Natural killer cell treated with Interleukin-12 subunit alpha and Interleukin-12 subunit beta and Interleukin-15 and Interleukin-18, amount 100 ng/mL, for 72 hours (primary cell): Measurements from ENCODE around the gene AP5Z1. TPM values are rescaled to one million over a fixed set of nuclear protein-coding genes. Genes with fewer than 3 reads are reported as not detected.
A peak's percentile ranks its signal among the peaks of the same experiment; 100 is the strongest.

Experiments
- ATAC-seq, 2 donors: fragments of 150-1000 bp; cut with Tn5 transposase in 1 of 2; sonication (Bioruptor Pico), chemical (Tn5 transposase) in 1 of 2; 2 replicates each; pipeline ENCODE4 v1.10.0; 2021
- DNase-seq: peaks from one replicate; pipeline ENCODE4 v3.0.0; 2022; ENCODE audit warnings: low spot score
- H3K27ac Mint-ChIP-seq, 2 donors: 1 replicate in 1 of 2; 2 replicates in 1 of 2; pipeline ENCODE4 v1.8.0; 2022; ENCODE audit warnings: mixed read lengths in 2 of 2, mild to moderate bottlenecking in 1 of 2, moderate library complexity in 1 of 2
- H3K27me3 Mint-ChIP-seq, 2 donors: 1 replicate in 1 of 2; 2 replicates in 1 of 2; pipeline ENCODE4 v1.8.0; 2022; ENCODE audit warnings: mixed read lengths in 2 of 2
- H3K36me3 Mint-ChIP-seq: one replicate; pipeline ENCODE4 v1.8.0; 2022; ENCODE audit warnings: mixed read lengths
- H3K4me1 Mint-ChIP-seq, 2 donors: 1 replicate in 1 of 2; 2 replicates in 1 of 2; pipeline ENCODE4 v1.8.0; 2022; ENCODE audit warnings: low read depth in 2 of 2, mixed read lengths in 2 of 2, mild to moderate bottlenecking in 1 of 2
- H3K4me3 Mint-ChIP-seq: one replicate; pipeline ENCODE4 v1.8.0; 2022; ENCODE audit warnings: mixed read lengths
- H3K9me3 Mint-ChIP-seq: 2 replicates; pipeline ENCODE4 v1.8.0; 2022; ENCODE audit warnings: mixed read lengths
- total RNA-seq, 2 donors: library from RNA; stranded (reverse); gene quantifications; one replicate each; pipeline ENCODE4 v1.2.3, GENCODE V29; 2022

AP5Z1 gene
- total RNA-seq, 2 donors from 2014 or later, result 87.3 to 99.4 TPM

DNA sequence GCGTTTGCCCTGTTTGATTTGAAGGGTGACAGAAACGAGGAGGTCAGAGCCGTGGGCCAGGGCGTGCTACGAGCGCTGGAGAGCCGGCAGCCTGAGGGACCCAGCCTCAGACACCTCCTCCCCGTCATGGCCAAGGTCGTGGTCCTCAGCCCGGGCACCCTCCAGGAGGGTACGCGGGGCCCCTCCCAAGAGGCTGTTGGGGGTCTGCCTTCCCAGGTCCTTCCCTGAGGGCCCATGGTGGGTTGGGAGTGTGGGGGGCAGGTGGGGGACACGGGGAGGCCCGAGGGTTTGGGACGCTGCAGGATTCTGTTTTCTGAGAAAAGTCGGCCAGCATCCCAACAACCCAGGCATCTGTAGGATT is 7.8 kb downstream of the AP5Z1 start:
- no peaks in the 10 kb centered on the region for H3K9me3 Mint-ChIP-seq
- H3K36me3 Mint-ChIP-seq, result peaks cover under 1% of the 10 kb centered on the region
- DNase-seq (no peak), ATAC-seq (no peak)
- no peak overlapping the region for H3K27ac Mint-ChIP-seq
- peaks cover 3 to 9% of the 10 kb centered on the region in 2 donors for H3K4me1 Mint-ChIP-seq
- no peaks in the 10 kb centered on the region for H3K27me3 Mint-ChIP-seq
- no peak overlapping the region for H3K4me3 Mint-ChIP-seq

- Mint-ChIP-seq H3K4me3 (no peak overlapping the region), H3K27me3 (no peaks in the 10 kb centered on the region), H3K36me3 (no peaks in the 10 kb centered on the region), H3K27ac (no peak overlapping the region), H3K9me3 (no peaks in the 10 kb centered on the region), H3K4me1 (peaks cover 0 to 6% of the 10 kb centered on the region in 2 donors)
- DNase-seq, result no peak
- ATAC-seq, result no peak
Observed at GRCh38 chr7:4783762-4784351, 8.4 kb downstream of the AP5Z1 start.

DNA sequence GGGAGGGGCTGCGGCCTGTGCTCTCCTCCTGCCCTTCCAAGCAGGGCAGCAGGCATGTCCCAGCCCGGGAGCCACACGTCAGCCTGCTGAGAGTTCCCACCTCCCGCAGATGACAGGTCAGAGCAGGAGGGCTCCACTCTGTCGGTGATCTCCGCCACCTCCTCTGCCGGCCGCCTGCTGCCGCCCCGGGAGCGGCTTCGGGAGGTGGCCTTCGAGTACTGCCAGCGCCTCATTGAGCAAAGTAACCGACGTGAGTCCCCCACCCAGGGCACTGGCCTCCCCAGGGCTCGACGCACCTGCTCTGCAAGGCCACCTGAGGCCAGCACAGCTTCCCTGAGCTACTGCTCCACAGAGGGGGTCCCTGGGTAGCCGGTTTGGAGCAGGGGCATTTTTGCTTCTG is 9.4 kb downstream of the AP5Z1 start:
- no peak overlapping the region for H3K4me3 Mint-ChIP-seq
- H3K9me3 Mint-ChIP-seq, result no peaks in the 10 kb centered on the region
- no peaks in the 10 kb centered on the region for H3K36me3 Mint-ChIP-seq
- ATAC-seq (no peak), DNase-seq (no peak)
- H3K4me1 Mint-ChIP-seq, result peaks cover 0 to 6% of the 10 kb centered on the region in 2 donors
- no peak overlapping the region for H3K27ac Mint-ChIP-seq
- H3K27me3 Mint-ChIP-seq, result no peaks in the 10 kb centered on the region

GRCh38 chr7:4785371-4785770 is 9.9 kb downstream of the AP5Z1 start:
- no peaks in the 10 kb centered on the region for H3K9me3 Mint-ChIP-seq
- H3K27ac Mint-ChIP-seq, result no peak overlapping the region
- no peaks in the 10 kb centered on the region for H3K36me3 Mint-ChIP-seq
- no peak overlapping the region for H3K4me3 Mint-ChIP-seq
- H3K27me3 Mint-ChIP-seq, result no peaks in the 10 kb centered on the region
- peaks cover 0 to 9% of the 10 kb centered on the region in 2 donors for H3K4me1 Mint-ChIP-seq
- ATAC-seq, result no peak
- no peak for DNase-seq

GRCh38 chr7:4786015-4786414 is 10.6 kb downstream of the AP5Z1 start:
- no peak overlapping the region for H3K4me3 Mint-ChIP-seq
- DNase-seq (no peak), ATAC-seq (no peak)
- H3K27ac Mint-ChIP-seq, result no peak overlapping the region
- no peaks in the 10 kb centered on the region for H3K27me3 Mint-ChIP-seq
- H3K36me3 Mint-ChIP-seq, result no peaks in the 10 kb centered on the region
- no peaks in the 10 kb centered on the region for H3K9me3 Mint-ChIP-seq
- peaks cover 0 to 9% of the 10 kb centered on the region in 2 donors for H3K4me1 Mint-ChIP-seq

DNA sequence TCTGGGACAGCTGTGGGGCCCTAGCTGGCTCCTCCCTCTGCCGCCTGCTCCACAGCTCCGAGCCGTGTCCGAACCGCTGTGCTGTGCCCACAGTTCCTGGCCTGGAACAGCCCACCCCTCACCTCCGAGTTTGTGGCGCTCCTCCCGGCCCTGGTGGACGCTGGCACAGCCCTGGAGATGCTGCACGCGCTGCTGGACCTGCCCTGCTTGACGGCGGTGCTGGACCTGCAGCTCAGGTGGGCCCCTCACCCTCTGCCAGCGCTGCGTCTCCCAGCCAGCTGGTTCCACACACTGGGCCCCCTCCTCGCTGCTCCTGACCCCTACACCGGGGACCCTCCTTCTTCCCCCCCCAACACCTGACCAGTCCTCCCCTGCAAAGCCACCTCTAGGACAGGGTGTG is 12.1 kb downstream of the AP5Z1 start:
- ATAC-seq (no peak), DNase-seq (no peak)
- Mint-ChIP-seq H3K9me3 (no peaks in the 10 kb centered on the region), H3K27ac (no peak overlapping the region), H3K27me3 (no peaks in the 10 kb centered on the region), H3K4me3 (no peak overlapping the region), H3K4me1 (peaks cover 0 to 6% of the 10 kb centered on the region in 2 donors), H3K36me3 (no peaks in the 10 kb centered on the region)

DNA sequence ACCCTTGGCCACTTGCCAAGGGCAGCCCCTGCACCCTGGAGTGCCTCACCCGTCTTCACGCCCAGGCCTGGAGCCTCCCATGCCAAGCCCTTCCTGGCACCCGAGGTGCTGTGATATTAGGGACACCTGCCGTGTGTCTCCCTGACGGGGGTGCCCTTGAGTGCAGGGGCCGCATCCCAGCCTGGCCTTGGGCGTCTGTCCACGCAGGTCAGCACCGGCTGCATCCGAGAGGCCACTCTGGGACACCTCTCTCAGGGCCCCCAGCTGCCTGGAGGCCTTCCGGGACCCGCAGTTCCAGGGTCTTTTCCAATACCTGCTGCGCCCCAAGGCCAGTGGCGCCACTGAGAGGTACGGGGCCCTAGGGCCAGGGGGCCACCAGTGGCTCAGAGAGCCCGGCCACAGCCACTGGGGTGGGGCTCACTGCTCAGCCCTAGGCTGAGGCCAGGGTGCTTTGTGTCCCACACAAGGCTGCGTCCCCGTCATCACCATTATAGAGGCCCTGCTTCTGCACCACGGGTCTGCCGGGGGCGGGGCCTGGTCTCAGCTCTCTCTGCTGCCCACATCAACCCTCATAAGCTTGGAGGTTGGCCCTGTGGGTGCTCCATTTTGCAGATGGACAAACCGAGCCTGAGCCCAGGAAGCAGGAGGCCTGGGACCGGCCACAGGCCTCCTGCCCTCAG is 12.7 kb downstream of the AP5Z1 start:
- H3K27ac Mint-ChIP-seq, result no peak overlapping the region
- no peak overlapping the region for H3K4me3 Mint-ChIP-seq
- DNase-seq, result no peak
- peaks cover 0 to 6% of the 10 kb centered on the region in 2 donors for H3K4me1 Mint-ChIP-seq
- H3K36me3 Mint-ChIP-seq, result no peaks in the 10 kb centered on the region
- no peaks in the 10 kb centered on the region for H3K27me3 Mint-ChIP-seq
- ATAC-seq, result no peak
- H3K9me3 Mint-ChIP-seq, result no peaks in the 10 kb centered on the region

DNA sequence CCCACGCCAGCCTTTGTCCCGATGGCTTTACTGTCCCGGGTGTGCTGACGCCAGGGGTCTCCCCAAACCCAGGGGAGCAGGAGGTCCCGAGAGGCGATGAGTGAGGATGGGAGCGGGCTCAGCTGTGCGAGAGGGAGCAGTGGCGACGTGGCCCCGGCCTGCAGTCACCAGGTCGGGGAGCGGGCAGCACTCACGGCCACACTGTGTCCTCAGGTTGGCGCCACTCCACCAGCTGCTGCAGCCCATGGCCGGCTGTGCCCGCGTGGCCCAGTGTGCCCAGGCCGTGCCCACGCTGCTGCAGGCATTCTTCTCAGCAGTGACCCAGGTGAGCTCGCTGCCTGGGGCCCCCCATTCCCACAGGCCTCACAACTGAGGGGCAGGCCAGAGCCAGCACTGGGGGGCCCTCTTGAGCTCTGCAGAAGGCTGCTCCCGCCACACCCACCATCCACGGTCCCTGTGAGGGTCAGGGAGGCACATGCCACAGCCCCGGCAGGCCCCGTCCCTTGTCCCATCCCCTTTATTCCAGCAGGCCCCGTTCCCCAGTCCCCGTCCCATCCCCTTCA is 13.3 kb downstream of the AP5Z1 start:
- Mint-ChIP-seq H3K36me3 (no peaks in the 10 kb centered on the region), H3K27me3 (no peaks in the 10 kb centered on the region), H3K4me1 (peaks cover 0 to 6% of the 10 kb centered on the region in 2 donors), H3K9me3 (no peaks in the 10 kb centered on the region), H3K4me3 (no peak overlapping the region), H3K27ac (no peak overlapping the region)
- DNase-seq (no peak), ATAC-seq (no peak)

- H3K4me1 Mint-ChIP-seq, result peaks cover 0 to 8% of the 10 kb centered on the region in 2 donors
- no peaks in the 10 kb centered on the region for H3K27me3 Mint-ChIP-seq
- H3K27ac Mint-ChIP-seq, result no peak overlapping the region
- no peak for DNase-seq
- no peaks in the 10 kb centered on the region for H3K36me3 Mint-ChIP-seq
- H3K4me3 Mint-ChIP-seq, result no peak overlapping the region
- no peak for ATAC-seq
- H3K9me3 Mint-ChIP-seq, result no peaks in the 10 kb centered on the region
Observed at GRCh38 chr7:4789194-4790077, 14.0 kb downstream of the AP5Z1 start.

DNA sequence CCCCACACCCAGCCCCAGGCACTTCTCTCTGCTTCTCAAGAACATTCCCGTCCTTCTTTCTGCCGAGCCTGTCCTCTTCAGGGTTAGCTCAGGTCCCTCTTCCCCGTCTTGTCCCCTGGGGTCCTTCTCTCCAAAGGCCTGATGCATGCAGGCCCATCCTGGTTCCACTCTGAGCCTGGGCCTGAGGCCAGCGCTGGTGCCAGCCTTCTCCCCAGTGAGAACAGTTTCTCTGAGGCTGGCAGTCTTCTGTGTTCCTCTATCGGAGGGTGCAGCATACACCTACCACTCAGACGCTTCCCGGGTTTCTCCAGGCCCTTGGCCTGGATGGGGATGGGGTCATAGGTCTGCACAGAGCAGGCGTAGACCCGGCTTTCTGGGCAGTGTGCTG is 14.6 kb downstream of the AP5Z1 start:
- H3K4me1 Mint-ChIP-seq, result peaks cover 0 to 11% of the 10 kb centered on the region in 2 donors
- H3K36me3 Mint-ChIP-seq, result no peaks in the 10 kb centered on the region
- no peaks in the 10 kb centered on the region for H3K9me3 Mint-ChIP-seq
- H3K4me3 Mint-ChIP-seq, result no peak overlapping the region
- H3K27me3 Mint-ChIP-seq, result no peaks in the 10 kb centered on the region
- DNase-seq, result no peak
- no peak for ATAC-seq
- no peak overlapping the region for H3K27ac Mint-ChIP-seq

GRCh38 chr7:4790516-4790991 is 15.1 kb downstream of the AP5Z1 start:
- Mint-ChIP-seq H3K27ac (no peak overlapping the region), H3K4me1 (peaks cover 0 to 11% of the 10 kb centered on the region in 2 donors), H3K4me3 (no peak overlapping the region), H3K9me3 (no peaks in the 10 kb centered on the region), H3K27me3 (no peaks in the 10 kb centered on the region), H3K36me3 (no peaks in the 10 kb centered on the region)
- ATAC-seq (no peak), DNase-seq (no peak)

- Mint-ChIP-seq H3K27me3 (no peaks in the 10 kb centered on the region), H3K9me3 (no peaks in the 10 kb centered on the region), H3K4me3 (peak overlapping the region; percentile 22), H3K36me3 (no peaks in the 10 kb centered on the region), H3K27ac (no peak overlapping the region), H3K4me1 (peaks cover 0 to 11% of the 10 kb centered on the region in 2 donors)
- DNase-seq (peak; percentile 54), ATAC-seq (no peak)
Observed at GRCh38 chr7:4791101-4791737, 15.8 kb downstream of the AP5Z1 start.

- no peaks in the 10 kb centered on the region for H3K27me3 Mint-ChIP-seq
- DNase-seq (peak; percentile 83), ATAC-seq (peak; percentile 83 to 90)
- H3K36me3 Mint-ChIP-seq, result no peaks in the 10 kb centered on the region
- H3K4me3 Mint-ChIP-seq, result peak overlapping the region; percentile 22
- no peak overlapping the region for H3K27ac Mint-ChIP-seq
- H3K4me1 Mint-ChIP-seq, result peaks cover 0 to 11% of the 10 kb centered on the region in 2 donors
- no peaks in the 10 kb centered on the region for H3K9me3 Mint-ChIP-seq
Observed at GRCh38 chr7:4791738-4792536, 16.5 kb downstream of the AP5Z1 start.
